NCI-H2081 treated with DMSO at 0.1 percent for 48 hours (cell line): ENCODE results near the gene CREB5.
"Not testable (repeated sequence)": the region's sequence is repeated elsewhere in the genome, so short reads cannot be mapped to it uniquely, and the experiment has no call there.

Source experiments
- DNase-seq: peaks from one replicate; lab custom pipeline; 2025; lab: John Stamatoyannopoulos, UW

The CREB5 gene

DNA sequence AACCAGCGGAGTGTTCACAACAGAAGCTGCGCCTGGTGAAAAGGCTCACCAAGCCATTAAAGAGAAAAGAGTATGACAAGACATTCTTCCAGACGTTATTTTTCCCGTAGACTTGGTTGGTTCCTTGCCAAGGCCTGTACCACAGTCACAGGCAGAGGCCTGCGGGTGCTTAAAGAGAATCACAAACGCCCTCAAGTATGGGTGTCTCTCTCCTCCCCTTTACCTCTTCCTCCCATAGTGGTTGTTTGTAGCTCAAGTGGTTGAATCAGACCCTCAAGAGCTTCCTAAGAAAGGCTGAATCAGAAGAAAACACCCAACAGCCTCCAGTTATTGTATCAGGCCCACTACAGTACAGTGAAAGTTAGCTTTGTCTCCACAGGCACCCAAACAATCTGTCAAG is 169.0 kb downstream of the CREB5 start:
- DNase-seq: no peak

DNA sequence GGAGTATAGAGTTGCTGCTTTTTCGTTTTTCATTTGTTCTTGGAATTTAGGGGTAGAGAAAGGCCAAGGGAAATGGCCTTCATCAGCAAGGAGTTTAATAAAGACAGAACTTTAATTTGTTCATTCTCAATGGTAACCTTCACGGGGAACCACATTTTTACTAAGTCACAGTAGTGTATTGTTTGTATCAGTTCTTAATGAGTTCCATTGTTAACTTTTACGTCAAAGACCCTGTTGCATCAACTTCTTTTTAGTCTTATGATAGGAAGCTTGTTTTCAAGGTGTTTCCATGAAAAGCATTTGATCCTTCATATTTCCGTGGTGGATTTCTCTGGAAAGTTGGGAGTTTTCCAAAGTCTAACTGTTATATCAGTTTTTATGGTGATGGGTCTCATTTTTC is 169.9 kb downstream of the CREB5 start:
- no peak for DNase-seq

DNA sequence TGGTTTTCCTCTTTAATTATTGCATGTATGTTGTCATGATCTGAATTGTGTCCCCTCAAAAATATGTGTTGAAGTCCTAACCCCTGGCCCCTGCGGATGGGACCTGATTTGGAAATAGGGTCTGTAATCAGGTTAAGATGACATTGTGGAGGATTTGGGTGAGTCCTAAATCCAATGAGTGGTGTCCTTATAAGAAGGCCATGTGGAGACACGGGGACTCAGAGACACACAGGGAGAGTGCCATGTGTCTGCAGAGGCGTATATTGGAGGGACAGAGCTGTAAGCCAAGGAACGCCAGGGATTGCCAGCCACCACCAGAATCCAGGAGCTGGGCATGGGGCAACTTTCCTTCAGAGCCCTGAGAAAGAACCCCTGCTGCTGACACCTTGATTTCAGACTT is 171.9 kb downstream of the CREB5 start:
- DNase-seq: no peak

DNA sequence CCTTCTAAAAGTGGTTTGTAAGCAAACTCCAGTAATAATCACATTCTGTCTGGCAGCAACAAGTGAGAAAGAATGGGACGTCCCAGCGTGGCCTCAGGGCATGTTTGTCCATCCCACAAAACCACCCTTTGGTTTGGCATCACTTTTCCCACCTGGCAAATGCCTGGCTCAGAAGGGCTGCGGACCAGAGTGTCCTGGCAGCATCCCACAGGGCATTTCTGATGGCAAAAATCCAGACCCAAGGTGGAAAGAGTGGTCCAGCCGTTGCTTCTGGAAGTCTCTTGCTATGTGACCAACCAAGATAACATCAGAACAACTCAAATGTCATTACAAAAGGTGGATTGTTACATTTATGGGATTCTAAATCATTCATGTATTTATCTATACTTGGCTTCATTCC is 174.4 kb downstream of the CREB5 start:
- no peak for DNase-seq

DNA sequence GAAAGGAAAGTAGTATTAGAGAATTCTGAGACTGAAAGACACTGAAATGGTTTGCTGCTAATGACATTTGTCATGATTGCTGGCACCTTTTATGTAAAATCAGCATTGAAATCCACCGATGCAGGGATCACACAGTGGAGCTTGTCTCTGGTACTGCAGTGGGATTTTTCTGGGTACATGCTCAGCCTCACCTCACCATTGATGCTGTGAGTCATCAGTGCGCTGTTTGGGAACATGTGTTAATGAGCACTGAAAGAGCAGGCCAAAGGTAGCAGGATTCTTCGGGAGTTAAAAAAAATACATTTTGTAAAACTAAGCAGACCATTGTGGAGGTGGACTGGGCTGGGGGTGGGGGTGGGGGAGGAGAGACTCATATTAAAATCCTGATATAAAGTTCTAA is 174.9 kb downstream of the CREB5 start:
- DNase-seq: no peak

DNA sequence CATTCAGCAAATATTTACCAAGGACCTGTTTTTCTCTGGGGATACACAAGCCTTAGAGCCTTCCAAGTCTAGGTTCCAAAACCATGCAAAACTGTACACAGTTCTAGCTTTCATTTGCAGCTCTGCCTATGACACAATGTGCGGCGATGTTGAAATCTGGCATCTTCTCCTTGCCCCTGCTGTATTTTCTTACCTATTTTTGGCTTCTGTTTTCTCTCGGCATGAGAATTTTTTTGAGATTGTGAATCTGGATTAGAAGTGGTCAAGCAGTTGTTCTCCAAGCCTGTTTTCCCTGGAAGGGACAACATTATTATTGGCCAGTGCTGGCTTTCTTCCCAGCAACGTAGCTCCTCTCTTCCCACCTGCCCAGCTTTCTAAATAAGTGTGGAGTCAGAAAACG is 176.3 kb downstream of the CREB5 start:
- DNase-seq: no peak

DNA sequence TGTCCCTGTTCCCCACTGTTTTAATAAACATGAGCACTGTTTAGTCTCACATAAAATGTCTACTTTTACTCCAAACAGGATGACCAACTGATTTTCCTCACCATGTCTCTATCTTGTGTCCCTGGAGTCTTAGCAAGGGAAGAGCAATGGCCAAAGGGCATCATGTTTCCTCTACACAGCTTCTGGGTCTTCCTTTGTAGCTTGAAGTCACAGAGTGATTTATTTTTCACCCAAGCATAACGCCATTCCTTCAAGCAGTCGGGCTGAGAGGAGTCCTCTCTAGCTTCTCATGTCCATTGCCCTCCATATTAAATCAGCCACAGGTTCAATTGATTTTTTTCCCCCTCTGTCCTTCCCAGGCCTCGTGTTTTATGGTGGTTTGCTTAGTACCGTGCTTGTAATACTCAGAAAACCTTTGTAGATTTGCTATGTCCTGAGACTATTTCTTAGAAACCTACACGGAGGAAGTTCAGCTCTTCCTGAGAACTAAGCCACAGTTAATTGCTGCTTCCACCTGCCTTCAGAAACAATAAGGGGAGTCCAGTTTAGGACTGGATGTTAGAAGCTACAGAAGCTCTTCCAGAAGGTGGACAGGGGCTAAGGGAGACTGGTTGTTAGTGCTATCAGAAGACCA is 178.8 kb downstream of the CREB5 start:
- DNase-seq: no peak

DNA sequence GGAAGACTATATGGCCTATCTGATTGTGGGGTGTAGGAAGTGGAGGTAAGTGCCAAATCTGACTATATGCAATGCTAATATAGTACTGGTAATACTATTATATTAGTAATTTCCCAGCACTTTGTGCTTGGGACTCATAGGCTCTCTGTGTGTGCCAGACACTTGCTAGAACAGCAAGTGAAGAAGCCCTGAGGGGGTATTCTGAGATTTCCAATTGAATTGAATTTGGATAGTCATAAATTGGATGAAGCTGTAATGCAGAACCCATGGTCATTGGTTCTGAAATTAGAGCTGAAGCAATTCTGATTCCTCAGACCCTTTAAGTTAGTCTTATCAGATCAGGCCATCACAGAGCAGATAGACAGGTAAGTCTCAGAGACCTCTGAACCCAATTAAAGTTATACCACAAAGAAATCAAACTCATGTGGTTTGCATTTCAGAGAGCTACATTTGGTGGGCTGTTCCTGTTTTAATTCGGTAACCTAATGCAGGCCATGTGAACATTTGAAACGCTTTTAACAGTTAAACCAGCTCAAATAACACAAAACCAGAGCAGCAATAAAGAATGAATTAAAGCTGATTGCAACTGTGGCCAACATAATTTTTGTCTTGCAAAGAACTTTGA is 179.5 kb downstream of the CREB5 start:
- DNase-seq: no peak

DNA sequence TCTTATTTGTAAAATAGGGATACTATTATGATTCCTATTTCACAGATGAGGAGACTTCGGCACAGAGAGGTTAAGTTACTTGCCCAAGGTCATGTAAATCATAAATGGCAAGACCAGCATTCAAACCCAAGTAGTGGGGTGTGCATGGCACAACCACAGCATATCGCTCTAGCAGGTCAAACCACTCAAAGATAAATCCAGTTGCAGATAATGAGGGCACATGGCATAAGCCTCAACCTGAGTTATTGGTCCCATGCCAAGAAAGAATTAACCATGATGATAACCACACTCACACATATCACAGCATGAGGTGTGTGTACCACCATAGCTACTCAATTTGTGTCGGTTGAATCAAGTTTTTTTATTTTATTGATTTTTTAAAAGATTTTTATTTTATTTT is 180.5 kb downstream of the CREB5 start:
- DNase-seq: no peak

DNA sequence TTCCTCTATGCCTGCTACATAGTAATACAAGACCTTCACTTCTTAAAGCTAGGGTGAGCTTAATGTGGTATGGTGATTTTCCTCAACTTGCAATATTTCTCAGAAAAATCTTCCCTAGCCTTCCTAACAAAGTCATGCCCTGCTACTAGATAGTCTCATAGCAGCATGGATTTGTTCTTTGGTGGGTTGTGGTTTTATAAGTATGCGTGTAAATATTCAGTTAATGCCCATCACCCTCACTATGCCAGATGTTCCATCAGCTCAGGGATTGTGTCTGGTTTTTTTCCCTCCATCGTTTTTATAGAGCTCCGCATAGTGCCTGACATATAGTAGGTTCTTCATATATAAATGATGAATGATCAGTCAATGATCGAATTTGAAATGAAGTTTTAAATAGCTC is 182.8 kb downstream of the CREB5 start:
- DNase-seq: no peak

DNA sequence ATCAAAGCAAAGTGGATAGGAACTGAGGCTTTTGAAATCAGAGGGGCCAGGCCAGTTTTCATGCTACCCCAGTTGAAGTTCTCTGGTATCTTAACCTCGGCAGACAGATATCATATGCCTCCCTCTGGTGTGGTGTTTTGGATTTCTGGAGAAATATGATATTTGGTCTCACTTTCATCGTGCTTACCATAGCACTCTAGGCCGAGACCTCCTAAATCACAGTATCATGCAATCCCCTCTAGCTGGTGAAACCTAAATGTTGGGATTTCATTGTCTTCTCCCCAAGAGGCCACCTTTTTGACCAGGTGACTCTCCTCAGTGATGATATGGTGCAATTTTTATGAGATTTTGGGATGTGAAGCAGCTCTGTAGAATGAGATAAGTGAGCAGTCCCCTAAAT is 183.5 kb downstream of the CREB5 start:
- no peak for DNase-seq

DNA sequence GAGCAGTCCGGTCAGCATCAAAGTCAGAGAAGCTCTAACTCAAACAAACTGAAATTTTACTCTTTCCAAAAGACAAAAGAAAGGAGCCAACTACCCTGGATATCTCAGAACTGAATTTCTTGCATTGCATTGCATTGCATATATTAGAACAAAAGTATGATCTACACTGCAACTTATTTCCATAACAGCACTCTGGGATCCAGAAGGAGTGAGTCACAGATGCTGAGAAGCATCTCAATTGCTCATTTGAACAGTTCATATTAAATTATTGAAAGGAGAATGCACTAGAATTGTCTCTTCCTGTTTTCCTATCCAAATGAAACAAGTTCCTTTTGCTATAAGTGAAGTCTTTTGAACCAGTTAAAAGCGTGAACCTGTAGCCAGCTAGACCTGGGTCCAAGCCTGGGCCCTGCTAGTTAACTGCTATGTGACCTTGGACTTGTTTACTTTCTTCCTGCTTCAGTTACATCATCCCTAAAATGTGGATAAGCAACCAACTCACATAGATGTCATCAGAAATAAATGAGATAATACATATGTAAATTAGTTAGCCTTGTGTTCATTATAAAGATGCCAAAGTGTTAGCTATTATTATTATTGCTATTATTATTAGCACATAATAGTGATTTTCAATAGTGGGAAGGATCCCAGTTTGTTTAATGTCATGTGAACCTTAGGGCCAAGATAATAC is 184.1 kb downstream of the CREB5 start:
- no peak for DNase-seq

DNA sequence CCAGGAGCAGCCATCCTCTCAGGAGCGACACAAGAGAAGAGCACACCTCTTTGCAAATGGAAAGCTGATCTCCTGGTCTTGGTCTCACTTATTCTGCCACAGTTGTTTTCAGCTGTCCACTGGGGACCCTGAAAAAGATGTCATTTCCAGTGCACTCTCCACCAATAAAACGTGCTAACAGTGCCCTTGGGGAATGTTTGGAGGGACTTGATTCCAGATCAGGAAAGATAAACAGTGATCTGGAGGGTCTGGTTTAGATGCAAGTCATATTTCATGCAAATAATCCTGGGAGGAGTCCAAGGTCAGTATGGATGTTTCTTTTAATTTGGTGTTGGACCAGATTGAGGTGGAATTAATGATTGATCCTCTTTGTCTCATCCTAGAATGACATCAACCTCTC is 185.0 kb downstream of the CREB5 start:
- no peak for DNase-seq

DNA sequence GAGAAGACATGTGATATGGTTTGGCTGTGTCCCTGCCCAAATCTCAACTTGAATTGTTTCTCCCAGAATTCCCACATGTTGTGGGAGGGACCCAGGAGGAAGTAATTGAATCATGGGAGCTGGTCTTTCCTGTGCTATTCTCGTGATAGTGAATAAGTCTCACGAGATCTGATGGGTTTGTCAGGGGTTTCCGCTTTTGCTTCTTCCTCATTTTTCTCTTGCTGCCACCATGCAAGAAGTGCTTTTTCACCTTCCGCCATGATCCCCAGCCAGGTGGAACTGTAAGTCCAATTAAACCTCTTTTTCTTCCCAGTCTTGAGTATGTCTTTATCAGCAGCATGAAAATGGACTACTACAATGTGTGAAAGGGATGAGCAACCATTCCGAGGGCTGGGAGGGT is 185.7 kb downstream of the CREB5 start:
- DNase-seq: not testable (repeated sequence)

DNA sequence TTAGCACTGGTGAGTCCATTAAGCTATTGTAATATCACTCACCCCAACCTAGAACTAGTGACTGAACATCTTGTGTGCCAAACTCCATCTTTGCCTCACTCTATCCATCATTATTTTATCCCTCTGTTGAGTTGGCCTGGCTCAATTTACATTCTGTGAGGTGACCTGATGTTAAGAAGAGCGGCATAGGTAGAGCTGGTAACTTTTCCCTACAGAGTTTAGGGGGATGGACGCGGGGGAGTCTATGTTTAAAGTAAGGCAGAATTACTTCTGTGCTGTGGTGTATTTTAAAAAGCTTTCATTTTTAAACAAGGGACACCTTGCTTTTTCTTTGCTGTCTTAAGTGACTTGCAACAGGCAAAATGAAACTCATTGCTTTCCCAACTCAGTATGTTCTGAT is 186.3 kb downstream of the CREB5 start:
- DNase-seq: no peak

DNA sequence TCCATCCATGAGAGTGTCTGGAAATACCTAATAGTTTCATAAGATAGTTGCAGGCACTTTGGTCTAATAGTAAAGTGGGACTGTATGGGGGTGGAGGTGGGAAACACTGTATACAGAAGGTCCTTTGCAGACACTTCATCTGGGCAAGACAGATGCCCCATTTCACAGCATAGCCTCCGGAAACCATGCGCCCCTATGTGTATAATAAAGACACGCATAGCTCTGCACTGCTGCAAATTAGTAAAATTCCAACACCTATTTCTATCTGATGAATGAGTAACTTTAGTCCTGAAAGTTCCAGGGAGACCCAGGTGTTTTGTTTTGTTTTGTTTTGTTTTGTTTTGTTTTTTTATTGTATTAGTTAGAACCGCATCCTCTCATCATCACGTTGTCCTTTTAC is 187.1 kb downstream of the CREB5 start:
- no peak for DNase-seq

DNA sequence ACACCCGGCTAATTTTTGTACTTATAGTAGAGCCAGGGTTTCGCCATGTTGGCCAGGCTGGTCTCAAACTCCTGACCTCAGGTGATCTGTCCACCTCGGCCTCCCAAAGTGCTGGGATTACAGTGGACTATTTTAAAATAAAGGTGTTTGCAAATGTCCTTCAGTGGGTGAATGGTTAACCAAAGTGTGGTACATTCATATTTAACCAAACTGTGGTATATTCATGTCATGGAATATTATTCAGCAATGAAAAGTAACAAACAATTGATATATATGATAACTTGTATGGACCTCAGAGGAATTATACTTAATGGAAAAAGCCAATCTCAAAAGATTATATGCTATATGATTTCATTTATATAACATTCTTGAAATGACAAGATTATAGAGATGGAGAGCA is 190.0 kb downstream of the CREB5 start:
- no peak for DNase-seq

DNA sequence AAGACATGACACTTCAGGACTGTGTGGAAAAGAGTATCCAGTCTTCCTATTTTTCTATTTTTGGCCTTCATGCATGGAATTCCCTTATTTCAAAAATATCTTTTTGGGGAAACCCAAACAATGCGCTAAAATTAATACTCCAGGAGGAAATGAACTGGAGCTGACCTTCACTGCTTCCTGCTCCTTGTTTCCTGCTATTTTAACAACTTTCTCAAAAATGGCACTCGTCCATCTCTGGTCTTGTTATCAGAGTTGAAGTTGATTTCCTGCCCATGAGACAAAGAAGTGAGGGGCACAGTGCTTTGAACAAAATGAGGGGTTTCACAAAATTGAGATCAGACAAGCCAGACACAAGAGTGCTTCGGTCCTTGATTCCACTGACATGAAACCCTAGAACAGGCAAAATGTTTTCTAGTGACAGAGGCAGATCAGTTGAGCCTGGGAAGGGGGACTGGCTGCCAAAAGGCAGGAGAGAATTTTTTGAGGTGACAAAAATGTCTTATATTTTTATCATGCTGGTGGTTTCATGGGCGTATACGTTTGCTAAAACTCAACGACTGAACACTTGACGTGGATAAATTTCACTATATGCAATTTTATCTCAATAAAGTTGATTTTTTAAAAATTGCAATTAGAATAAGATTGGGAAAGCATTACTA is 193.2 kb downstream of the CREB5 start:
- DNase-seq: no peak

DNA sequence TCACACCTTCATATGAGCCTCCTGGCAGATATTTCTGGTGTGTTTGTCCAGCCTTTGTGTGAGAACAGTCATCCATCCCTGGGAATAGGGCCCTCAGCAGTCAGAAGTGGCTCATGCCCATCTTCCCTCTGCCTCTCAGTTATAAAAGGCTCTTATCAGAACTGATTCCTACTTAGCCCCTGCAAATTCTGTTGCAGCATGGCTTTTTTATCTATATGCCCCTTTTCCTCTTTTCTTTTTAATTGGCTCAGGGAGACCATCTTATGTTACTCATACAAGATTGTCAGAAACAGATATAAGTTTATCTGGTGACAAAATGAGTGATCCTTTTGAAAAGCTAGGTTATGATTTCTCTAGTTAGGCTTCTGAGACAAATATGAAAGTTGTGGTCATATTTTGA is 194.1 kb downstream of the CREB5 start:
- no peak for DNase-seq

DNA sequence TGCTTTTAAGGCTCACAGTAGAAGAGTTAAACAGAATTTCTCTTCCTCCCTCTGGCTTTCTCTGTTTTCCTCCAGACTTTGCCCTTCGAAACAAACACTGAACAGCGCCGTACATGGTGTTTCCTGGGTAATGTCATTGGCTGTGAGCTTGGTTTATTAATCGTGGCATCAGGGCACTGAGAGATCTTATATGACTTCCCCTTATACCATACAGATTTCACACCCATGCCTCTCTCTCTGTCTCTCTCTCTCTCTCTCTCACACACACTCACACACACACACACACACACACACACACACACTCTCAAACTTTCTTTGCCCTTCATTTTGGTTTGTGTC is 195.5 kb downstream of the CREB5 start:
- no peak for DNase-seq

DNA sequence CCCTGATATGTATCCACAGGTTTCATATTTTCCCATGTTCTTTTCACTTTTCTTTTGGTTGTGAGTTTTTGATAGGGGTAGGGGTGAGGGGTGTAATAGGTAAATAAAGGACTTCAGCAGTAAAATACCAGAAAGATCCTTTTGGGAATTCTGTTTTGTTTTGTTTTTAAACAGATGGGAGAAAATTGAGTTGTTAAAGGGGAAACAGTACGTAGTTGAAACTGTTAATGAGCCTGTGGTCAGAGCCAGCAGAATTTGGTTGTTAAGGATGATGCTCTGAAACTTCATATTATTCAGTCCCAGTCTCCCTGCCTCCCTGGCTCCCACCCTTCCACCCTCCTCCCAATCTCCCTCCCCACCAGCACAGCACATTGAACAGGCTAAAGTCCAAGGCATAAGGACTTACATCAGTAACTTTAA is 195.9 kb downstream of the CREB5 start:
- no peak for DNase-seq

DNA sequence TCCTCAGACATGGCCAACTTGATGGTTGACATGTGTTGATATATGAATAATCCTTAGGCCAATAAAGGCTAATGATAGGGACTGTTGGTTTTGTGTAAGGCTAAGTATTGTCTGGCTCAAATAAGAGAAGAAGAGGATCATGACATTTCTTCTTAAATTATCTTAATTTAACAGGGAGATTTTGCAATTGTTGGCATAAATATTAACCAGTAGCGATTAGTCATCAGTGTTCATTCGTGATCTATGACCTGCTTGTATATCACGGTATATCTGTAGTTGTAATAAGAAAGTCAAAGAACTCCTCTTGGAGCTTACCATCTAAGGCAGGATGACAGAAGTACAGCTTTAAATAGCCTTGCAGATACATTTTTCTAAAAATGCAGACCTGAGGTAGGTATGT is 196.4 kb downstream of the CREB5 start:
- DNase-seq: no peak

DNA sequence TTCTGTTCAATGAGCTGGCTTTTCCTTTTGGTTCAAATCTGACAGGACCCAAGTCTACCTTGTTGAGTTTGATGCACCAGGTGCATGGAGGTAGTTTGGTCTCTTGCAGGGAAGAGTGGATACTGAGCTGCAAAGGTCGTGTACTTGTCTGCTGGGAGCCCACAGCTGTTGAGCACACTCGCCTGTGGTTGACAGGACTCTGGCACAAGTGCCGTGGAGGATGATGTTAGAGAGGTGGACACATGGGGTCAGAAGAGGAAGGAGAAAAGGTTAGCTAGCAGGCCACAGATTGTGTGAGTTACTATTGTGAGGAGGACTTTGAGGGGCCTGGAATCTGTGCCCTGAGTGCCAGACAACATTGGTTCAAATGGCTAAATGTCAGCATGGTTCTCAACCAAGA is 197.3 kb downstream of the CREB5 start:
- no peak for DNase-seq
